HG03139 (cell line): ENCODE data around the gene IL22RA1.

Experiments used
- ATAC-seq: cut with Tn5 transposase; IDR thresholded peaks from one replicate; pipeline ENCODE4 v1.9.1; 2021; ENCODE audit not compliant: unreplicated experiment

IL22RA1 gene

GRCh38 chr1:24098943-24099638, 43.8 kb downstream of the IL22RA1 start:
- no peak for ATAC-seq

GRCh38 chr1:24098102-24098501, 44.8 kb downstream of the IL22RA1 start:
- ATAC-seq = no peak

GRCh38 chr1:24097663-24098062, 45.3 kb downstream of the IL22RA1 start:
- no peak for ATAC-seq

GRCh38 chr1:24096739-24097103, 46.2 kb downstream of the IL22RA1 start:
- no peak for ATAC-seq

GRCh38 chr1:24096009-24096738, 46.8 kb downstream of the IL22RA1 start:
- no peak for ATAC-seq

- no peak for ATAC-seq
Measured at GRCh38 chr1:24095140-24095859, 47.6 kb downstream of the IL22RA1 start.

GRCh38 chr1:24094554-24094953, 48.4 kb downstream of the IL22RA1 start:
- ATAC-seq = no peak

- ATAC-seq = no peak
Measured at GRCh38 chr1:24093732-24094131, 49.2 kb downstream of the IL22RA1 start.

GRCh38 chr1:24092979-24093378, 50.0 kb downstream of the IL22RA1 start:
- no peak for ATAC-seq

- no peak for ATAC-seq
Measured at GRCh38 chr1:24091971-24092482, 50.9 kb downstream of the IL22RA1 start.

GRCh38 chr1:24090736-24091135, 52.2 kb downstream of the IL22RA1 start:
- no peak for ATAC-seq

- no peak for ATAC-seq
Measured at GRCh38 chr1:24089743-24090555, 53.0 kb downstream of the IL22RA1 start.

GRCh38 chr1:24089027-24089742, 53.8 kb downstream of the IL22RA1 start:
- ATAC-seq = no peak

- no peak for ATAC-seq
Measured at GRCh38 chr1:24086466-24086865, 56.5 kb downstream of the IL22RA1 start.

GRCh38 chr1:24085546-24085945, 57.4 kb downstream of the IL22RA1 start:
- ATAC-seq = no peak

- ATAC-seq = no peak
Measured at GRCh38 chr1:24085007-24085406, 57.9 kb downstream of the IL22RA1 start.

- no peak for ATAC-seq
Measured at GRCh38 chr1:24084050-24084449, 58.9 kb downstream of the IL22RA1 start.

- no peak for ATAC-seq
Measured at GRCh38 chr1:24082372-24082771, 60.6 kb downstream of the IL22RA1 start.

- no peak for ATAC-seq
Measured at GRCh38 chr1:24081190-24081589, 61.8 kb downstream of the IL22RA1 start.

GRCh38 chr1:24080131-24080530, 62.8 kb downstream of the IL22RA1 start:
- no peak for ATAC-seq
